Pancreas (tissue), 10 donors: ENCODE data around the gene PNPLA8. TPM values are rescaled to one million over a fixed set of nuclear protein-coding genes. Genes with fewer than 3 reads are reported as not detected.

Experiments used
- ATAC-seq, 4 donors: fragments of 200-7000 bp; cut with Tn5 transposase; one replicate each; pipeline versions ENCODE4 v1.8.0 to v1.9.1; 2020; ENCODE audit warnings: mild to moderate bottlenecking in 4 of 4, moderate library complexity in 4 of 4
- DNase-seq, 6 donors: peaks; one replicate each; pipeline ENCODE4 v3.0.0-alpha.2; 2020
- FAIRE-seq: peaks from 2 replicates; lab custom pipeline; 2012; peaks lifted over from hg19 to GRCh38; lab: Jason Lieb, UNC
- H3K27ac ChIP-seq, 4 donors: fragments of 200-600 bp; sonication (generic); 1 replicate in 3 of 4; 2 replicates in 1 of 4; pipeline versions ENCODE4 v1.5.0 to v1.8.0; 2020
- H3K27me3 ChIP-seq, 4 donors: fragments of 200-600 bp; one replicate each; pipeline ENCODE4 v1.8.0; 2021
- H3K36me3 ChIP-seq, 3 donors: fragments of 200-600 bp; sonication (generic) in 1 of 3; one replicate each; pipeline versions ENCODE4 v1.5.0 to v1.8.0; 2020 to 2021
- H3K4me1 ChIP-seq, 3 donors: fragments of 200-600 bp; one replicate each; pipeline ENCODE4 v1.8.0; 2021
- H3K4me3 ChIP-seq, 4 donors: fragments of 200-600 bp; sonication (generic) in 2 of 4; one replicate each; pipeline versions ENCODE4 v1.5.0 to v1.8.0; 2020 to 2021
- H3K9me3 ChIP-seq, 4 donors: fragments of 200-600 bp; one replicate each; pipeline ENCODE4 v1.8.0; 2021
- WGBS, 2 donors: extraction: QIAGEN DNeasy Blood & Tissue Kit; methylation state at CpG; one replicate each; pipeline ENCODE4 v1.1.7; 2013; 5-methylcytosine and 5-hydroxymethylcytosine counted together
- intact Hi-C, 3 donors: fragments of 100-400 bp; cut with DNase I; formaldehyde crosslinking; loops; one replicate each; pipeline versions ENCODE4 v1.11.1 to v1.14.2; 2022
- polyA plus RNA-seq, 2 donors: library from polyadenylated mRNA; stranded (reverse); fragments of 200-250 nt; gene quantifications; one replicate each; pipeline ENCODE4 v1.2.3, GENCODE V29; 2013
- total RNA-seq, 6 donors: library from RNA; stranded (reverse); fragmentation: NEBNext Ultra II Directional in 4 of 6; extraction: Animal tissue kit (Norgen Biotek cat#: 25700) in 4 of 6; gene quantifications; one replicate each; pipeline versions ENCODE4 v1.2.1 to v1.2.4, GENCODE V29; 2021 to 2023
- TF ChIP-seq, protein P1 (sequence below), 4 donors: fragments of 200-600 bp; sonication (generic) in 3 of 4; IDR thresholded peaks; one replicate each; pipeline versions ENCODE4 v1.5.0 to v1.8.0; 2021; ENCODE audit warnings: antibody characterized with exemption in 4 of 4
- donor health status: healthy with polysubstance abuse.
- donor health status: DM: no; HTN: no; CAD: no; lungs with moderate emphysema.
- donor health status: DM: no; HTN: no; CAD: no.
- donor health status: control.
- donor health status: control.
- donor health status: Bipolar disorder and iron deficiency.
- donor health status: DM: yes; HTN: yes; CAD: no.
- donor health status: DM: no; HTN: no; CAD: no.
- donor health status: DM: no; HTN: no; CAD: no.
- donor health status: DM: yes; HTN: yes; CAD: no.

PNPLA8 gene
- total and polyA plus RNA-seq, 8 donors = 5.2 to 13.4 (median 10.1) TPM

DNA sequence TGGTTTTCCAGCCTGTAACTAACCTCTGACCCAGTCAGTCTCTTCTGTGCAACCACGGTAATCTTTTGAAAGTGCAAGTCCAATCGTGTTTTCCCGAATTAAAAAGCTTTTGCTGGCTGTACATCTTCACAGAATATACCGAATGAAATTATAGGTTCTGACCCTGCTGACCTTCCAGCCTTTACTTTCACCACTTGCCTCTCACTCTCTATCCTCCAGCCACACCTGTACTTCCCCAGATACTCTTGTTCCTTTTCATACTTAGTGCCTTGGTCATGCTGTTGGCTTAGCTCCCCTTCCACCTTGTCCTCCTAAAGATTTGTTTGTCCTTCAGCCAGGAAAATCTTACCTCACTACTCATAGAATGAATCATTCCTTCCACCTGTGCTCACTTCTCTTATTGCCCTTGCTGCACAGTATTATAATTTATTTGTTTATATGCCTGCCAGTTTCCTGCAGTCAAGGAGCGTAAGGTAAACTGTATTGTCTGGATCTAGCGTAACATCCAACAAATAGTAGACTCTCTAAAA is 2.3 kb upstream of the PNPLA8 start:
- 74 to 93% methylated on average over 6 of the region's 6 CpGs for WGBS, 2 donors
- no peaks in the 10 kb centered on the region for H3K27me3 ChIP-seq
- ATAC-seq (peak in 1 of 4 donors; percentile 0), DNase-seq (peak in 2 of 6 donors; percentile 21 to 38), FAIRE-seq (no peak)
- H3K36me3 ChIP-seq = no peaks in the 10 kb centered on the region
- intact Hi-C loops = no loop called here
- H3K4me1 ChIP-seq = peaks cover 12 to 21% (median 18%) of the 10 kb centered on the region in 3 donors
- H3K9me3 ChIP-seq = no peaks in the 10 kb centered on the region
- H3K4me3 ChIP-seq = no peak overlapping the region
- TF ChIP-seq, protein P1, sequence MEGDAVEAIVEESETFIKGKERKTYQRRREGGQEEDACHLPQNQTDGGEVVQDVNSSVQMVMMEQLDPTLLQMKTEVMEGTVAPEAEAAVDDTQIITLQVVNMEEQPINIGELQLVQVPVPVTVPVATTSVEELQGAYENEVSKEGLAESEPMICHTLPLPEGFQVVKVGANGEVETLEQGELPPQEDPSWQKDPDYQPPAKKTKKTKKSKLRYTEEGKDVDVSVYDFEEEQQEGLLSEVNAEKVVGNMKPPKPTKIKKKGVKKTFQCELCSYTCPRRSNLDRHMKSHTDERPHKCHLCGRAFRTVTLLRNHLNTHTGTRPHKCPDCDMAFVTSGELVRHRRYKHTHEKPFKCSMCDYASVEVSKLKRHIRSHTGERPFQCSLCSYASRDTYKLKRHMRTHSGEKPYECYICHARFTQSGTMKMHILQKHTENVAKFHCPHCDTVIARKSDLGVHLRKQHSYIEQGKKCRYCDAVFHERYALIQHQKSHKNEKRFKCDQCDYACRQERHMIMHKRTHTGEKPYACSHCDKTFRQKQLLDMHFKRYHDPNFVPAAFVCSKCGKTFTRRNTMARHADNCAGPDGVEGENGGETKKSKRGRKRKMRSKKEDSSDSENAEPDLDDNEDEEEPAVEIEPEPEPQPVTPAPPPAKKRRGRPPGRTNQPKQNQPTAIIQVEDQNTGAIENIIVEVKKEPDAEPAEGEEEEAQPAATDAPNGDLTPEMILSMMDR (IDR thresholded peaks at IDR 0.05) = no peak
- peak overlapping the region in 2 of 4 donors; percentile 31 to 55 for H3K27ac ChIP-seq

DNA sequence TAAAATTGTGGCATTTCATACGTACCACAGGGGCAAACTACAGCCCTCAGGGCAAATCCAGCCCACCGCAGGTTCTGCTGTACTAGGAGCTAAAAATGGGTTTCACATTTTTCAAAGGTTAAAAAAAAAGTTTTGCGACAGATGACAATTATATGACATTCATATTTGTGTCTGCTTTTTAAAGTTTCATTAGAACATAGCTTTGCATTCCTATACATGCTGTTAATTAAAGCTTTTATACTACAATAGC is 758 bp upstream of the PNPLA8 start:
- Histone ChIP-seq H3K4me1 (peaks cover 12 to 28% (median 24%) of the 10 kb centered on the region in 3 donors), H3K4me3 (peak overlapping the region; percentile 42 to 75 (median 58)), H3K27ac (peak overlapping the region; percentile 57 to 99 (median 84)), H3K27me3 (no peaks in the 10 kb centered on the region), H3K36me3 (no peaks in the 10 kb centered on the region), H3K9me3 (no peaks in the 10 kb centered on the region)
- TF ChIP-seq, protein P1 (IDR thresholded peaks at IDR 0.05) = no peak
- ATAC-seq (no peak), DNase-seq (no peak), FAIRE-seq (no peak)
- 3% methylated on average over 3 of the region's 3 CpGs for WGBS, 2 donors
- intact Hi-C loops = no loop called here

DNA sequence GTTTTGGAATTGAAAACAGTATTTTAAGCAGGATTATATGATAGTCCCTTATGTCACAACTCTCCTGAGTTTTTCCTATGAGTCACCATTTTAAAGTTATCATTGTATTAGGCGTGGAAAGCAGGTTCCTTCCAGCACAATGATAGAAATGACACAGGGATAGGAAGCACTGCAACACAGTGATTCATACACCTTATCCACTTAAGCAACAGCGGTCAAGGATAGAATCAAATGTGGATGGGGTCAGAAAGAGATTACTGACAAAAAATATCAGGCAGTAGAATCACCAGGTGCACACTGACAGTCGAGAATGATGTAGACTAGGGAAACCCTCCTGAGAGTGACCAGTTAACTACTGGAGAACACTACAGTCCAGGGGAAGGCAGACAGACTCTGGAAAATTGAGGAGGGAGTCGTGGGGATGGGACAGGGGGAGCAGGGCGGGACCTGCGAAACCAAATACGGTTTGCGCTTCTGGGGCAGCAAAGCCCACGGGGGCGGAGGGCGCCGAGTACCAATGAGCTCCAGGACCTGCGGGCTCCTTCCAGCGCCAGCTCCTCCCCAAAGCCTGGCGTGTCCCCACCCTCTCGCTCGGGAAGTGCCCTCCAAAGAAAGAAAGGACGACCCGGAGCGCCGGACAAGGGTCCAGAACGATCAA is 479 bp downstream of the PNPLA8 start:
- Histone ChIP-seq H3K27me3 (no peaks in the 10 kb centered on the region), H3K4me3 (peak overlapping the region; percentile 44 to 75 (median 66)), H3K27ac (peak overlapping the region; percentile 95 to 99 (median 97)), H3K9me3 (no peaks in the 10 kb centered on the region), H3K36me3 (no peaks in the 10 kb centered on the region), H3K4me1 (peaks cover 12 to 37% (median 24%) of the 10 kb centered on the region in 3 donors)
- FAIRE-seq (no peak), ATAC-seq (peak; percentile 46 to 70 (median 68)), DNase-seq (no peak)
- TF ChIP-seq, protein P1 (IDR thresholded peaks at IDR 0.05) = no peak
- intact Hi-C loops = no loop called here
- 1% methylated on average over 19 to 22 of the region's 22 CpGs for WGBS, 2 donors

DNA sequence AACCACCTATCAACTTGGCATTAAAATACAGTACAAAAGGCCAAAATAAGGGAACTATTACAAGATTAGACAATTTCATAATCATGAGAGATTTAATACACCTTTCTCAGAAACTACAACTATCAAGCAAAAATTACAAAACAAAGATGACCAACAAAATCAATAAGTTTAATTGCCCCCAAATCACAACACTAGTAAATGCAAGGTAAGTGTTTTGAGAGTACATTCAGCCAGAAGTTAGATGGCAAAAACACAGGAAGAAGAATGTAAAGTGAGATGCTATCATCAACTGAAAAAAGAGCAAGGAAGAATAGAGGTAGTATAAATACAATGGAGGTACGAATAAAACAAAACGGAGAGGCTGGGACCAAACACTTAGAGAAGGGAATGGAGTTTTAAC is 3.2 kb downstream of the PNPLA8 start:
- intact Hi-C loops = no loop called here
- WGBS, 2 donors = 70 to 87% methylated on average over 2 of the region's 2 CpGs

More for the DNA sequence above, 3.2 kb downstream of the PNPLA8 start:
- FAIRE-seq (no peak), DNase-seq (no peak), ATAC-seq (no peak)
- peaks cover 0 to 6% (median 0%) of the 10 kb centered on the region in 3 donors for H3K36me3 ChIP-seq
- H3K27ac ChIP-seq = no peak overlapping the region
- TF ChIP-seq, protein P1 (IDR thresholded peaks at IDR 0.05) = no peak
- H3K9me3 ChIP-seq = no peaks in the 10 kb centered on the region
- H3K4me3 ChIP-seq = no peak overlapping the region
- H3K4me1 ChIP-seq = peaks cover 12 to 38% (median 24%) of the 10 kb centered on the region in 3 donors
- no peaks in the 10 kb centered on the region for H3K27me3 ChIP-seq
